ENCODE results near the gene MAGIX. TPM values are rescaled to one million over a fixed set of nuclear protein-coding genes. Genes with fewer than 3 reads are reported as not detected.

The MAGIX gene
- total RNA-seq, 4 donors from 2014 or later: 6.8 to 16.5 (median 10.3) TPM

DNA sequence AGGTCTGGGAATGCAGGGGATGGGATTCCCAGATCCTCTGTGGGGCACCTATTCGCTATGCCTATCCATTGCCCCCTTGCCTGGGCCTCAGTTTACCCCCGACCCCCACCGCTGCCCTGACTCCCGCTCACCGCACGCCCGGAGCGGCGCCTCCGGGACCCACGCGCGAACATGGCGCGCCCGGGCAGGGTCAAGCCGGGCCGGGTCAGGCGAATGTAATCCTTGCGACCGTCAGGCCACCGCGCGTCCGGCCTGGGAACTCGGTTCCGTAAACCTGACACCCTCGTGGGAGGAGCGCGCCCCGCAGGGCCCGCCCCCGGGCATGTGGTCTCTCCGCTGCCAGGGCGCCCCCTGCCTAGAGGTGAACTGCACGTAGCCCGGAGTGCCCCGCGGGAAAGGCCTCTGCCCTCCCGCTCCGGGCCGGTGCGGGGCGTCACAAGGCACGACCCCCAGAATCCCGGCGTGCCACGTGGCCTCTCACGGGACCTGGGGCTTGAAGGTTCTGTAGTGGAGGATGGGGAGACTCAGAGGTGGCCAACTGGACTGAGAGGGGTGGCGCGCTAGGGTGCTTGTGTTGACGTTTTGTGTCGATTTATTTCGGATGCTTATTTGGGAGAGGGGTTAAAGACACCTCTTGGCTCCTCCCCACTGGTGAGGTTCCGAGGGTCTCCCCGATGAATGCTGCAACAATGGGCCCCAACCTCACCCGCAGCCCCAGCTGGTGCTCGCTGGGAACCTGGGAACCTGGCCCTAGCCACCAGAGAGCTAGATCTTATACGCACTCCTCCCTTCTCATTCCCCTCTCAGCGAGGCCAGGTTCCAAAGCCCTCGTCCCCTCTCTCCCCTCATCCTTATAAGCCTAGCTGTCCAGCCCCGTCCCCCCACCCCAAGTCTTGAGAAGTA is 23.8 kb downstream of the MAGIX start, which contains the start of gene PRICKLE3:
PRICKLE3 (minus strand) TSS at position 249 of the 903 bp plus-strand sequence; CDS start at position 173, 76 bp downstream.
- peak; percentile 69 to 95 for DNase-seq (ENCODE audit: low spot score in 2 of 2)
- 18 to 44% methylated on average over 11 to 52 of the region's 62 CpGs for WGBS, 2 donors
- TF ChIP-seq CTCF (IDR thresholded peaks at IDR 0.05) (no peak), POLR2A (IDR thresholded peaks at IDR 0.05) (no peak)
- H3K4me3 ChIP-seq (ENCODE audit: low read depth, poor library complexity, severe bottlenecking): peak within 1 kb of the TSS; percentile 38
- intact Hi-C loops (cut with DNase I; ENCODE audit: low total_unique reads): no loop called here

GRCh38 chrX:49187028-49187394 is 24.5 kb downstream of the MAGIX start:
- WGBS, 2 donors: 30 to 45% methylated on average over 13 to 15 of the region's 15 CpGs

GRCh38 chrX:49187526-49187925 is 25.0 kb downstream of the MAGIX start:
- H3K4me3 ChIP-seq (ENCODE audit: low read depth, poor library complexity, severe bottlenecking): no peak overlapping the region
- no peak for DNase-seq (ENCODE audit: low spot score in 2 of 2)
- intact Hi-C loops (cut with DNase I; ENCODE audit: low total_unique reads): no loop called here
- TF ChIP-seq POLR2A (IDR thresholded peaks at IDR 0.05): no peak
- no peak for TF ChIP-seq CTCF (IDR thresholded peaks at IDR 0.05)
- WGBS, 2 donors: 48 to 69% methylated on average over 10 of the region's 10 CpGs

More at GRCh38 chrX:49187028-49187394, 24.5 kb downstream of the MAGIX start:
- TF ChIP-seq CTCF (IDR thresholded peaks at IDR 0.05) (no peak), POLR2A (IDR thresholded peaks at IDR 0.05) (no peak)
- H3K4me3 ChIP-seq (ENCODE audit: low read depth, poor library complexity, severe bottlenecking): no peak overlapping the region
- DNase-seq (ENCODE audit: low spot score in 2 of 2): no peak
- intact Hi-C loops (cut with DNase I; ENCODE audit: low total_unique reads): no loop called here

- DNase-seq (ENCODE audit: low spot score in 2 of 2): no peak
- TF ChIP-seq POLR2A (IDR thresholded peaks at IDR 0.05) (no peak), CTCF (IDR thresholded peaks at IDR 0.05) (no peak)
- intact Hi-C loops (cut with DNase I; ENCODE audit: low total_unique reads): no loop called here
- WGBS, 2 donors: 49 to 59% methylated on average over 8 of the region's 8 CpGs
- no peak overlapping the region for H3K4me3 ChIP-seq (ENCODE audit: low read depth, poor library complexity, severe bottlenecking)
Measured at GRCh38 chrX:49188468-49189076, 26.0 kb downstream of the MAGIX start.

GRCh38 chrX:49189606-49190005 is 27.0 kb downstream of the MAGIX start:
- no peak for DNase-seq (ENCODE audit: low spot score in 2 of 2)
- no peak overlapping the region for H3K4me3 ChIP-seq (ENCODE audit: low read depth, poor library complexity, severe bottlenecking)
- 63 to 64% methylated on average over 6 of the region's 6 CpGs for WGBS, 2 donors
- intact Hi-C loops (cut with DNase I; ENCODE audit: low total_unique reads): no loop called here
- no peak for TF ChIP-seq POLR2A (IDR thresholded peaks at IDR 0.05)
- no peak for TF ChIP-seq CTCF (IDR thresholded peaks at IDR 0.05)
